Hepatocyte (in vitro differentiated cells): Measurements from ENCODE around the gene PIK3CA. TPM values are rescaled to one million over a fixed set of nuclear protein-coding genes. Genes with fewer than 3 reads are reported as not detected.

Source experiments
- DNase-seq: peaks from one replicate; pipeline ENCODE4 v3.0.0-alpha.2; 2016; ENCODE audit warnings: low spot score
- H2AFZ ChIP-seq: fragments of 200-600 bp; sonication (generic); 2 replicates; pipeline ENCODE4 v1.6.0; 2016; ENCODE audit warnings: antibody characterized with exemption, mild to moderate bottlenecking
- H3K27ac ChIP-seq: fragments of 200-600 bp; sonication (generic); 2 replicates; pipeline ENCODE4 v1.5.1; 2016; ENCODE audit warnings: mild to moderate bottlenecking
- H3K27me3 ChIP-seq: fragments of 200-600 bp; sonication (generic); 2 replicates; pipeline ENCODE4 v1.6.1; 2016
- H3K36me3 ChIP-seq: fragments of 200-600 bp; sonication (generic); replicated peaks from 2 replicates; pipeline ENCODE4 v1.5.1; 2016; ENCODE audit warnings: low read depth; ENCODE audit not compliant: insufficient read depth
- H3K4me1 ChIP-seq: fragments of 200-600 bp; sonication (generic); 2 replicates; pipeline ENCODE4 v1.5.1; 2016; ENCODE audit warnings: mild to moderate bottlenecking, moderate library complexity; ENCODE audit not compliant: insufficient read depth
- H3K4me2 ChIP-seq: fragments of 200-600 bp; sonication (generic); 2 replicates; pipeline ENCODE4 v1.6.0; 2016
- H3K4me3 ChIP-seq: fragments of 200-600 bp; sonication (generic); 2 replicates; pipeline ENCODE4 v1.5.1; 2016; ENCODE audit warnings: mild to moderate bottlenecking
- H3K79me2 ChIP-seq: fragments of 200-600 bp; sonication (generic); 2 replicates; pipeline ENCODE4 v1.6.0; 2017; ENCODE audit warnings: mild to moderate bottlenecking
- H3K9me2 ChIP-seq: fragments of 200-600 bp; sonication (generic); replicated peaks from 2 replicates; pipeline ENCODE4 v1.6.0; 2017; ENCODE audit warnings: mild to moderate bottlenecking; ENCODE audit not compliant: insufficient read depth
- H3K9me3 ChIP-seq: fragments of 200-600 bp; sonication (generic); 2 replicates; pipeline ENCODE4 v1.5.1; 2016; ENCODE audit warnings: low read depth, mild to moderate bottlenecking
- H4K20me1 ChIP-seq: fragments of 200-600 bp; sonication (generic); 2 replicates; pipeline ENCODE4 v1.6.0; 2016; ENCODE audit warnings: mild to moderate bottlenecking; ENCODE audit not compliant: insufficient read depth, poor library complexity, severe bottlenecking
- CTCF ChIP-seq: fragments of 200-600 bp; sonication (generic); IDR thresholded peaks from 2 replicates; pipeline ENCODE4 v1.5.1; 2016; ENCODE audit warnings: antibody characterized with exemption, mild to moderate bottlenecking; ENCODE audit not compliant: poor library complexity
- EZH2 ChIP-seq: fragments of 200-600 bp; sonication (generic); IDR thresholded peaks from 2 replicates; pipeline ENCODE4 v1.6.1; 2016; ENCODE audit warnings: antibody characterized with exemption, mild to moderate bottlenecking, borderline replicate concordance
- EZH2phosphoT487 ChIP-seq: fragments of 200-600 bp; sonication (generic); IDR thresholded peaks from one replicate; pipeline ENCODE4 v1.6.1; 2018; ENCODE audit warnings: antibody characterized with exemption, mild to moderate bottlenecking, low read depth, moderate library complexity; ENCODE audit not compliant: unreplicated experiment, severe bottlenecking
- WGBS: methylation state at CpG from one replicate; pipeline ENCODE4 v1.1.6; 2016; ENCODE audit warnings: low lambda C conversion rate; ENCODE audit errors: missing lambda C conversion rate; 5-methylcytosine and 5-hydroxymethylcytosine counted together
- polyA plus RNA-seq: library from polyadenylated mRNA; unstranded; fragments of >200 nt; fragmentation: Nextera tagmentation; extraction: Ambion mirVana; gene quantifications from 2 replicates; pipeline ENCODE4 v1.2.1, GENCODE V29; 2016
- total RNA-seq: library from RNA; depleted of rRNA; stranded (reverse); fragments of >200 nt; gene quantifications from 2 replicates; pipeline ENCODE4 v1.2.3, GENCODE V29; 2014

The PIK3CA gene
- total and polyA plus RNA-seq, 2 experiments from 2014 or later: 5.9 to 21.0 TPM

- no peaks in the 10 kb centered on the region for H3K36me3 ChIP-seq
- H3K4me3 ChIP-seq: no peak overlapping the region
- H3K79me2 ChIP-seq: peaks cover 92% of the 10 kb centered on the region
- no peaks in the 10 kb centered on the region for H3K4me1 ChIP-seq
- no peak for TF ChIP-seq EZH2phosphoT487
- TF ChIP-seq CTCF: no peak
- no peak for TF ChIP-seq EZH2
- H2AFZ ChIP-seq: no peak overlapping the region
- H4K20me1 ChIP-seq: peaks cover 4% of the 10 kb centered on the region
- WGBS: 89% methylated on average over 3 of the region's 3 CpGs
- no peak for DNase-seq
- H3K27me3 ChIP-seq: no peaks in the 10 kb centered on the region
- H3K9me3 ChIP-seq: no peaks in the 10 kb centered on the region
- H3K27ac ChIP-seq: no peak overlapping the region
- H3K4me2 ChIP-seq: no peak overlapping the region
- no peaks in the 10 kb centered on the region for H3K9me2 ChIP-seq
These were observed 26.2 kb downstream of the PIK3CA start for GRCh38 chr3:179174316-179174715.

- no peaks in the 10 kb centered on the region for H3K4me1 ChIP-seq
- WGBS: 78% methylated on average over 1 of the region's 1 CpG
- DNase-seq: no peak
- TF ChIP-seq EZH2phosphoT487: no peak
- no peak for TF ChIP-seq CTCF
- no peak for TF ChIP-seq EZH2
- peaks cover 92% of the 10 kb centered on the region for H3K79me2 ChIP-seq
- peaks cover 4% of the 10 kb centered on the region for H4K20me1 ChIP-seq
- H3K9me3 ChIP-seq: no peaks in the 10 kb centered on the region
- no peak overlapping the region for H3K4me3 ChIP-seq
- no peak overlapping the region for H3K4me2 ChIP-seq
- no peak overlapping the region for H2AFZ ChIP-seq
- no peak overlapping the region for H3K27ac ChIP-seq
- H3K27me3 ChIP-seq: no peaks in the 10 kb centered on the region
- H3K9me2 ChIP-seq: no peaks in the 10 kb centered on the region
- H3K36me3 ChIP-seq: no peaks in the 10 kb centered on the region
These were observed 26.7 kb downstream of the PIK3CA start for GRCh38 chr3:179174898-179175297.

- H4K20me1 ChIP-seq: peaks cover 4% of the 10 kb centered on the region
- WGBS: 72% methylated on average over 3 of the region's 3 CpGs
- H3K27ac ChIP-seq: no peak overlapping the region
- H3K36me3 ChIP-seq: no peaks in the 10 kb centered on the region
- no peak for TF ChIP-seq EZH2
- no peak for TF ChIP-seq EZH2phosphoT487
- no peak for TF ChIP-seq CTCF
- H3K4me3 ChIP-seq: no peak overlapping the region
- no peaks in the 10 kb centered on the region for H3K4me1 ChIP-seq
- no peak overlapping the region for H2AFZ ChIP-seq
- no peaks in the 10 kb centered on the region for H3K9me2 ChIP-seq
- H3K27me3 ChIP-seq: no peaks in the 10 kb centered on the region
- H3K79me2 ChIP-seq: peaks cover 90% of the 10 kb centered on the region
- no peak overlapping the region for H3K4me2 ChIP-seq
- DNase-seq: no peak
- no peaks in the 10 kb centered on the region for H3K9me3 ChIP-seq
These were observed 27.2 kb downstream of the PIK3CA start for GRCh38 chr3:179175358-179175757.

GRCh38 chr3:179177611-179178010 lies 29.5 kb downstream of the PIK3CA start:
- Histone ChIP-seq H4K20me1 (peaks cover 14% of the 10 kb centered on the region), H3K9me3 (no peaks in the 10 kb centered on the region), H3K4me2 (no peak overlapping the region), H3K79me2 (peaks cover 86% of the 10 kb centered on the region), H3K36me3 (no peaks in the 10 kb centered on the region), H3K4me1 (peaks cover 3% of the 10 kb centered on the region), H3K27ac (no peak overlapping the region), H2AFZ (no peak overlapping the region), H3K9me2 (no peaks in the 10 kb centered on the region), H3K4me3 (no peak overlapping the region), H3K27me3 (no peaks in the 10 kb centered on the region)
- TF ChIP-seq EZH2phosphoT487 (no peak), CTCF (no peak), EZH2 (no peak)
- DNase-seq: no peak
